ENCODE results near the gene CHRD.

CHRD gene

DNA sequence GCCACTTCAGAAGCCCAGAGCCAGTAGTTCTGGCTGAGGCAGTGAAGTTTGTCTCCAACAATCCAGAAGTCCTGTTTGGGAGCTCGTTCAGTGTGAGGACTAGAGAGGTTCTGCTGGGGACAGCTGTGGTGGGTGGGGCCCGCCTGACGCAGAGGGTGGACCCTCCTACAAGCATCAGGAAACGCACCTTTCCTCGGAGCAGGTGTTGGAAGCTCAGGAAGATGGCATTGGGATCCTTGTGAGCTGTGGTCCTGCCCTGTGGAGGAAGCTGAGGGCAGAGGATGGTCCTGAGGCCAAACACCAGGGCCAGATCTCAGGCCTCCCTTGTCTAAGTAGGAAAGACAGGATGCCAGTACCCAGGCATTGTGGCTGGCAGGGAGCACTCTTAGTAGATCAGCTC, 6.9 kb upstream of the CHRD start:
- TF ChIP-seq, protein P1, sequence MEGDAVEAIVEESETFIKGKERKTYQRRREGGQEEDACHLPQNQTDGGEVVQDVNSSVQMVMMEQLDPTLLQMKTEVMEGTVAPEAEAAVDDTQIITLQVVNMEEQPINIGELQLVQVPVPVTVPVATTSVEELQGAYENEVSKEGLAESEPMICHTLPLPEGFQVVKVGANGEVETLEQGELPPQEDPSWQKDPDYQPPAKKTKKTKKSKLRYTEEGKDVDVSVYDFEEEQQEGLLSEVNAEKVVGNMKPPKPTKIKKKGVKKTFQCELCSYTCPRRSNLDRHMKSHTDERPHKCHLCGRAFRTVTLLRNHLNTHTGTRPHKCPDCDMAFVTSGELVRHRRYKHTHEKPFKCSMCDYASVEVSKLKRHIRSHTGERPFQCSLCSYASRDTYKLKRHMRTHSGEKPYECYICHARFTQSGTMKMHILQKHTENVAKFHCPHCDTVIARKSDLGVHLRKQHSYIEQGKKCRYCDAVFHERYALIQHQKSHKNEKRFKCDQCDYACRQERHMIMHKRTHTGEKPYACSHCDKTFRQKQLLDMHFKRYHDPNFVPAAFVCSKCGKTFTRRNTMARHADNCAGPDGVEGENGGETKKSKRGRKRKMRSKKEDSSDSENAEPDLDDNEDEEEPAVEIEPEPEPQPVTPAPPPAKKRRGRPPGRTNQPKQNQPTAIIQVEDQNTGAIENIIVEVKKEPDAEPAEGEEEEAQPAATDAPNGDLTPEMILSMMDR (IDR thresholded peaks at IDR 0.05; ENCODE audit: low read depth, low read length) = no peak

DNA sequence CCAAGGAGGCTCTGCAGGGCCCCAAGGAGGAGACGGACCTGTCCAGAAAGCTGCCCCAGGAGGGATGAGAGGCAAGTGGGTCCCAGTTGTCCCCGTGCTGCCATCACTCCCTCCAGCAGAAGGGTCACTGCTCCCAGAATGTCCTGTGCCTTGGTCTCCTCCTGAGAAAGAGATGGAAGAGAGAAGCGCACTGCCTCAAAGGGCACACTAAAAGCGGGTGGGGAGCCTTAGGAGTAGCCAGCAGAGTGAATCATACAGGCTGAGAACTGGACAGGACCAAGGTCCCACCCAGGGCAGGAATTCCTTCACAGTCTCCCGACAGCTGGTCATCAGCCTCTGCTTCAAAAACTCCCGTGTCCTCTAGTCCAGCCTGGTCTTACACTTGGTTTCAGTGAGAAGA, 6.4 kb upstream of the CHRD start:
- H3K4me3 ChIP-seq (ENCODE audit: low read depth, low read length) = no peak overlapping the region
- TF ChIP-seq, protein P1 (IDR thresholded peaks at IDR 0.05; ENCODE audit: low read depth, low read length) = no peak

More for the DNA sequence above, 6.9 kb upstream of the CHRD start:
- H3K4me3 ChIP-seq (ENCODE audit: low read depth, low read length) = no peak overlapping the region

DNA sequence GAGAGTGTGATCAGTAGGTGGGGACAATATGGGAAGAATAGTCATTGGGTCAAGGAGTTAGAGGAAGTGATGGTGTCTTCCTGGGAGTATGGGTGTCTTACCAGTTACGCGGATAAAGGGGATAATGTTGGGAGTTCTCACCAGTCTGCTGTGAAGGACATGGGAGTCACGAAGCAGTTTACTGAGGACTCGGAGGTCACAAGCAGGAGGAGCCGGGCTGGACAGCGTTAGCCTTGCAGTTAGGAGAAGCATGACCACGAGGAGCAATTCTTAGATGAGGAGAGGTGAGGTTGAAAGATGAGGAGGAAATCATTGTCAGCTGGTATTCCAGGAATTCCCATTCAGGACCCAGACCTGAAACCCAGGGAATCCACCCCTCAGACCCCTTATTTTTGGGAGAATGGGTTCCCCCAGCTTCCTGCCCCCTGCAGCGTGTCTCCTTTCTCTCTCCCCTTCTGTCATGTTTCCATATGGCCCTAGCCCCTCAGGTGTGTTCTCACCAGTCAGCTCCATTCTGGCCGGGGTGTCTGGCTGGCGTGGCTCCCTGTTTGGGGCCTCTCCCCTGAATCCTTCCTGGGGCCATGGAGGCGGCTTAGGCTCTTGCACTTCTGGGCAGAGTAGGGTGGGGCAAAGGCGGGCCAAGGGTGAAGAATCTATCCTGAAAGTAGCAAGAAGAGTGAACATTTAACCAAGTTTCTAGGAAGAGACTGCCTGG, 4.0 kb upstream of the CHRD start:
- TF ChIP-seq, protein P1 (IDR thresholded peaks at IDR 0.05; ENCODE audit: low read depth, low read length) = no peak
- H3K4me3 ChIP-seq (ENCODE audit: low read depth, low read length) = no peak overlapping the region

DNA sequence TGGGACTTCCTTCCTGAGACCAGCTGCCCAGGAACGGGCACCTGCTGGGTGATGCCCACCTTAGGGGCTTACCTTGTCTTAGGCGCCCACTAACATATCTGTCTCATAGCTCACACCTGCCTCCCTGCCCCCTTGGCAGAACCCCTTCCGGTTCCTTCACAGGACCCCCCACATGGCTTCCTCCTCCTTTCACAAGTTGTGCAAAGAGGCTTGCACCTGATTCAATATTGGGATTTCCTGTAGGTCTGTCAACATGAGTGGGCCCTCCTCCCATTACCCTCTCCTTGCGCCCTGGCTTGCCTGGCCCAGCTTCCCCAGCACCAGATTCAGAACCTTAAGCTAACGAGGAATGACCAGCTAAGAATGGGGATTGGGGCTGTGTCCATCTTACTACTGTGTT, 2.5 kb upstream of the CHRD start:
- H3K4me3 ChIP-seq (ENCODE audit: low read depth, low read length) = no peak overlapping the region
- TF ChIP-seq, protein P1 (IDR thresholded peaks at IDR 0.05; ENCODE audit: low read depth, low read length) = no peak

DNA sequence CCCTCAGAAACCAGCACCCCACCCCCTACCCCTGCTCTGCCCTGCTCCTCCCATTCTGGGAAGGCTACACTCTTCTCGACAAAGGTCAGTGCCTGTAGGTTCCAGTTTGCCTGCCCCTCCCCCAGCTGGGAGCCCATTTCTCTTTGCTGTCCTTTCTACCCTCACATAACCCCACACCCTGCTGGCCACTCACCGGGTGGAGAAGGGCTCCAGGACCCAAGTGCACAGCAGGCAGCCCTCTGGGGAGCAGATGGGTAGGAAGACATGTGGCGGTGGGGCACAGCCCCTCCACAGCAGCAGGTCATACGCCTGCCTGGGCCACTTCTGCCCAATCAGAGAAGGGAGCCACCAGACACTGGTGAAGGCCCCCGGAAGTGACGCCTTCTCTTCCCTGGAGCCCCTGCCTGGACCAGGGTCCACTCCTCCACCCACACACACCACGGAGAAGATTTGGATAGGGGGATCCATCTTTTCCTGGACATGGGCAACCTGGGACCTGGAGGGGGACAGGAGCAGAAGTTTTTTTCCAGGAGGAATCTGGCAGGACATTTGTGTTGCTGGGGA, 1.9 kb upstream of the CHRD start, which contains the start of gene THPO:
THPO (minus strand) TSS at position 326 of the 564 bp plus-strand sequence. CDS start 1,948 bp downstream, outside the sequence.
- TF ChIP-seq, protein P1 (IDR thresholded peaks at IDR 0.05; ENCODE audit: low read depth, low read length) = no peak
- no peak within 1 kb of the TSS for H3K4me3 ChIP-seq (ENCODE audit: low read depth, low read length)

DNA sequence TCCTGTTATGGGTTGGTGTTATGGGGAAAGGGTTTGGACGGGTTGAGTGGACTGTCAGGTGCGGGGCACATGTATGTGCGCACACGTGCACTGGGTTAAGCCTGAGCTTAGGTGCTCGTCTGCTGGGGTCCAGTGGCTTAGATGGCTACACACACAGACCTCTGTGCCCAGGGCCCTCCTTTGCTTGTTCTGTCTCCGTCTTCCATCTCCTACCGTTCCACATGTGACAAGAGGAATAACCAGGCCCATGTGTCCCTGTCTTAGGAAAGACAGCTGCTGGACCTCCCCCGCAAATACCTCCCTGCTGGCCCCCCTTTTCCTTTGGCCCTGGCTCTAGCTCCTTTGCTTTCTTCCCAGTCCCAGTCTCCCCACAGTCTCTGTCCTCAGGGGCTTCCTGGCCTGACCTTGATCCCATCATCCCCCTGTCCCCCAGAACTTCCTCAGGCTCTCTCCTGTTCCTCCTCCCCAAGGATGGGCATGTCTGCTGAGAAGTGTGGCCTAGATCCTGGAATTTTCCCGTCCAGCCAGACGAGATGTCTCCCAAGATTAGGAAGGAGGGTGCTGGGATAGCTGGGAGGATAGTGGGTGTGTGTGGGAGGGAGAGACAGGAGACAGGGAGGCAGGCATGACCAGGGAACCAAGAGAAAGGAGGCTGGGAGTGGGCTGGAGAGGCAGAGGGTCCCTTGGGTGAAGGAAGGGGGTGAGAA, 1.1 kb upstream of the CHRD start:
- TF ChIP-seq, protein P1 (IDR thresholded peaks at IDR 0.05; ENCODE audit: low read depth, low read length) = no peak
- no peak overlapping the region for H3K4me3 ChIP-seq (ENCODE audit: low read depth, low read length)

DNA sequence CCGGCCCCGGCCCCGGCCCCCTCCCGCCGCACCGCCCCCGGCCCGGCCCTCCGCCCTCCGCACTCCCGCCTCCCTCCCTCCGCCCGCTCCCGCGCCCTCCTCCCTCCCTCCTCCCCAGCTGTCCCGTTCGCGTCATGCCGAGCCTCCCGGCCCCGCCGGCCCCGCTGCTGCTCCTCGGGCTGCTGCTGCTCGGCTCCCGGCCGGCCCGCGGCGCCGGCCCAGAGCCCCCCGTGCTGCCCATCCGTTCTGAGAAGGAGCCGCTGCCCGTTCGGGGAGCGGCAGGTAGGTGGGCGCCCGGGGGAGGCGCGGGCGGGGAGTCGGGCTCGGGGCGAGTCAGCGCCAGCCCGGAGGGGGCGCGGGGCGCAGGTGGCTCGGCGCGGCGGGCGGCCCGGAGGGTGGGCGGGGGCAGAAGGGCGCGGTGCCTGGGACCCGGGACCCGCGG, 352 bp downstream of the CHRD start:
- TF ChIP-seq, protein P1 (IDR thresholded peaks at IDR 0.05; ENCODE audit: low read depth, low read length) = no peak
- H3K4me3 ChIP-seq (ENCODE audit: low read depth, low read length) = 0 out of 2 replicates have a peak overlapping the region, but pooled peaks have one; percentile 14
